DOHH2 (cell line): Measurements from ENCODE around the gene FOXB1.

ENCODE experiments used
- H3F3A ChIP-seq: fragments of 200-600 bp; sonication (generic), shearing (Covaris generic); 2 replicates; pipeline ENCODE4 v1.6.0; 2016; ENCODE audit warnings: antibody characterized with exemption, mild to moderate bottlenecking; ENCODE audit not compliant: control insufficient read depth, insufficient read depth
- H3K27ac ChIP-seq: fragments of 200-600 bp; sonication (generic); 2 replicates; pipeline ENCODE4 v1.5.1; 2014; ENCODE audit warnings: low read depth, mild to moderate bottlenecking, low read length, moderate library complexity
- H3K27me3 ChIP-seq: fragments of 200-600 bp; sonication (generic); 2 replicates; pipeline ENCODE4 v1.6.1; 2014; ENCODE audit warnings: mild to moderate bottlenecking, low read length, mixed read lengths; ENCODE audit not compliant: control insufficient read depth
- H3K36me3 ChIP-seq: fragments of 200-600 bp; sonication (generic); 2 replicates; pipeline ENCODE4 v1.6.1; 2014; ENCODE audit warnings: mild to moderate bottlenecking, low read length, moderate library complexity, mixed read lengths; ENCODE audit not compliant: control insufficient read depth
- H3K4me1 ChIP-seq: fragments of 200-600 bp; sonication (generic); 2 replicates; pipeline ENCODE4 v1.6.1; 2014; ENCODE audit warnings: mild to moderate bottlenecking, low read length, mixed read lengths; ENCODE audit not compliant: control insufficient read depth
- H3K4me2 ChIP-seq: fragments of 200-600 bp; sonication (generic); 2 replicates; pipeline ENCODE4 v1.6.0; 2014; ENCODE audit warnings: mild to moderate bottlenecking, low read length, moderate library complexity
- H3K4me3 ChIP-seq: fragments of 200-600 bp; sonication (generic); 2 replicates; pipeline ENCODE4 v1.5.1; 2014; ENCODE audit warnings: mild to moderate bottlenecking, low read length, mixed read lengths
- H3K79me2 ChIP-seq: fragments of 200-600 bp; sonication (generic); 2 replicates; pipeline ENCODE4 v1.6.1; 2014; ENCODE audit warnings: mild to moderate bottlenecking, low read length, mixed read lengths; ENCODE audit not compliant: control insufficient read depth
- H3K9me2 ChIP-seq: fragments of 200-600 bp; sonication (generic); replicated peaks from 2 replicates; pipeline ENCODE4 v1.6.1; 2014; ENCODE audit warnings: mild to moderate bottlenecking, low read length, mixed read lengths; ENCODE audit not compliant: control insufficient read depth
- H3K9me3 ChIP-seq: fragments of 200-600 bp; sonication (generic); 2 replicates; pipeline ENCODE4 v1.6.1; 2014; ENCODE audit warnings: antibody characterized with exemption, low read length, mixed read lengths; ENCODE audit not compliant: control insufficient read depth, insufficient read depth
- H4K20me1 ChIP-seq: fragments of 200-600 bp; sonication (generic); 2 replicates; pipeline ENCODE4 v1.6.0; 2014; ENCODE audit warnings: low read depth, mild to moderate bottlenecking, antibody characterized with exemption, low read length, moderate library complexity; ENCODE audit not compliant: control insufficient read depth, insufficient read depth
- EZH2phosphoT487 ChIP-seq: fragments of 200-600 bp; sonication (generic); IDR thresholded peaks from 2 replicates; pipeline ENCODE4 v1.6.1; 2017; ENCODE audit warnings: borderline replicate concordance, mild to moderate bottlenecking, antibody characterized with exemption, low read length, moderate library complexity, mixed read lengths
- TF ChIP-seq, protein P1 (sequence below): fragments of 200-600 bp; sonication (generic); IDR thresholded peaks from one replicate; pipeline ENCODE4 v1.5.1; 2014; ENCODE audit warnings: antibody characterized with exemption, mild to moderate bottlenecking, low read depth, low read length; ENCODE audit not compliant: poor library complexity, severe bottlenecking

Gene FOXB1

DNA sequence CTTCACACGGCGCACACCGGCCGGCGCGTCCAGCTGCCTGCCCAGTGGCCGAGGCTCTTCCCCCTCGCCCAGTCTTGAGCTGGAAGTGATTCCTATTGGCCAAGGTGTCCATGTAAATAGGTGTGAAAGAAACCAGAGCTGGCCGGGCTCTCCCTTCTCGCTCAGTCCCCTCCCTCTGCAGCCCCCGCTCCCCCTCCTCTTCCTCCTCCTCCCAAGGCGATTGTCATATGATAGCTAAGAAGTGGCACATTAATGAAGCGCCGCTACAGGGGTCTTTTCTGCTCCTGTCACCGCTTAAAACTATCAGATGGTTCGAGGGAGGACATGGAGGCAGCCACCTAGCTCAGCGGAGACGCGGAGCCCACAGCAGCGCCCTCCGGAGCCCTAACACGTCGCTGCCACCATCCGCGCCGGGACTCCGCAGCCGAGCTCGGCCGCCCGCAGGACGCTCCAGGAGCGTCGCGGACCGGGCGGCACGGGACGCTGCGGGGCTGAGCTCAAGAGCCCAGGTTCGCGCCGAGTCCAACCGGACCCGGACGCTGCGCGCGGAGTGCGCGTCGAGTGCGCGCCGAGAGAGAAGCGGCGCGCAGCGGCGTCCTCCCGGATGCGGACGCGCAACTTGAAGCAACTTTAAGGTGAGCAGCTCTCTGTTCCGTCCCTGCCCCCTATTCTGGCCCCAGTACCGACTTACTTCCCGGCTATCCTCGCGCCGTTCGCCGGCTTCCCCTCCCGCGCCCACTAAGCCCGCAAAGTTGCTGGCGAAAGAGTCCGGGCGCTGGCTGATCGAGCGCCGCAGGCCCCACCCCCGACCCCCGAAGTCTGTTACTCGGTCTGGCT, at the start of gene FOXB1:
FOXB1 (plus strand) TSS at position 303 of the 837 bp plus-strand sequence. CDS start 653 bp downstream, outside the sequence.
- Histone ChIP-seq H3K4me2 (no peak within 1 kb of the TSS), H3K4me1 (no peaks in the 10 kb centered on the region), H3K79me2 (no peaks in the 10 kb centered on the region), H3K27me3 (peaks cover 27% of the 10 kb centered on the region), H3K27ac (no peak within 1 kb of the TSS), H3K9me3 (no peaks in the 10 kb centered on the region), H3K9me2 (no peaks in the 10 kb centered on the region), H3K4me3 (no peak within 1 kb of the TSS), H3K36me3 (no peaks in the 10 kb centered on the region), H3F3A (no peaks in the 10 kb centered on the region), H4K20me1 (no peaks in the 10 kb centered on the region)
- TF ChIP-seq EZH2phosphoT487, result no peak
- TF ChIP-seq, protein P1, sequence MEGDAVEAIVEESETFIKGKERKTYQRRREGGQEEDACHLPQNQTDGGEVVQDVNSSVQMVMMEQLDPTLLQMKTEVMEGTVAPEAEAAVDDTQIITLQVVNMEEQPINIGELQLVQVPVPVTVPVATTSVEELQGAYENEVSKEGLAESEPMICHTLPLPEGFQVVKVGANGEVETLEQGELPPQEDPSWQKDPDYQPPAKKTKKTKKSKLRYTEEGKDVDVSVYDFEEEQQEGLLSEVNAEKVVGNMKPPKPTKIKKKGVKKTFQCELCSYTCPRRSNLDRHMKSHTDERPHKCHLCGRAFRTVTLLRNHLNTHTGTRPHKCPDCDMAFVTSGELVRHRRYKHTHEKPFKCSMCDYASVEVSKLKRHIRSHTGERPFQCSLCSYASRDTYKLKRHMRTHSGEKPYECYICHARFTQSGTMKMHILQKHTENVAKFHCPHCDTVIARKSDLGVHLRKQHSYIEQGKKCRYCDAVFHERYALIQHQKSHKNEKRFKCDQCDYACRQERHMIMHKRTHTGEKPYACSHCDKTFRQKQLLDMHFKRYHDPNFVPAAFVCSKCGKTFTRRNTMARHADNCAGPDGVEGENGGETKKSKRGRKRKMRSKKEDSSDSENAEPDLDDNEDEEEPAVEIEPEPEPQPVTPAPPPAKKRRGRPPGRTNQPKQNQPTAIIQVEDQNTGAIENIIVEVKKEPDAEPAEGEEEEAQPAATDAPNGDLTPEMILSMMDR, result no peak

DNA sequence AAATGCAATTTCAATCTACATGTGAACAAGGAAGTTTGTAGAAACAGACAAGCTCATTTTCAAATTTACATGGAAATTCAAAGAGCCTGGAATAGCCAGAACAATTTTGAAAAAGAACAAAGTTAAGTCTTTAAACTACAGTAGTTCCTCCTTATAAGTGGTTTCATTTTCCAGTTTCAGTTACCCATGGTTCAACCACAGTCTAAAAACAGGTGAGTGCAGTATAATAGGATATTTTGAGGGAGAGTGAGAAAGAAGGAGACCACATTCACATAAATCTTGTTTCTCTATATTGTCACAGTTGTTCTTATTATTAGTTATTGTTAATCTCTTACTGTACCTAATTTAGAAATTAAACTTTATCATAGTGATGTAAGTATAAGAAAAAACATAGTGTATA, 45.8 kb upstream of the FOXB1 start:
- H3K36me3 ChIP-seq, result no peaks in the 10 kb centered on the region

DNA sequence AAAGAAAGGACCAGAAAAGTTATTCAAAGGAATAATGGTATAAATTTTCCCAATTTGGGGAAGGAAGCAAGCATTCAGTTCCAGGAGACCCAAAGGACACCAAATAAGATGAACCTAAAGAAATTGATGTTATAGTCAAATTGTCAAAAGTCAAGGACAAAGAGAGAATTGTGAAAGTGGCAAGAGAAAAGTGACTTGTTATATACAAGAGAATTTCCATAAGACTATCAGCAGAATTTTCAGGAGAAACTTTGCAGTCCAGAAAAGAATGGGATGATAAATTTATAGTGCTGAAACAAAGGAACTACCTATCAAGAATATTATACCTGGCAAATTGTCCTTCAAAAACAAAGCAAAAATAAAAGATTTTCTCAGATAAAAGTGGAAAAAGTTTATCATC, 43.8 kb upstream of the FOXB1 start:
- no peak overlapping the region for H3K27ac ChIP-seq
- H3F3A ChIP-seq, result no peaks in the 10 kb centered on the region
- H3K36me3 ChIP-seq, result no peaks in the 10 kb centered on the region
- H3K9me2 ChIP-seq, result no peaks in the 10 kb centered on the region
- no peaks in the 10 kb centered on the region for H3K79me2 ChIP-seq
- no peaks in the 10 kb centered on the region for H3K27me3 ChIP-seq
- no peak overlapping the region for H3K4me3 ChIP-seq
- TF ChIP-seq, protein P1, result no peak
- no peak for TF ChIP-seq EZH2phosphoT487
- H3K4me2 ChIP-seq, result no peak overlapping the region
- H3K4me1 ChIP-seq, result no peaks in the 10 kb centered on the region
- no peaks in the 10 kb centered on the region; the same call in 1 of the 2 replicates for H3K9me3 ChIP-seq
- no peaks in the 10 kb centered on the region for H4K20me1 ChIP-seq

More for the DNA sequence above, 45.8 kb upstream of the FOXB1 start:
- Histone ChIP-seq H3K4me2 (no peak overlapping the region), H4K20me1 (no peaks in the 10 kb centered on the region), H3F3A (no peaks in the 10 kb centered on the region), H3K27ac (no peak overlapping the region), H3K9me3 (no peaks in the 10 kb centered on the region; the same call in 1 of the 2 replicates), H3K79me2 (no peaks in the 10 kb centered on the region), H3K9me2 (no peaks in the 10 kb centered on the region), H3K4me1 (no peaks in the 10 kb centered on the region), H3K4me3 (no peak overlapping the region), H3K27me3 (no peaks in the 10 kb centered on the region)
- TF ChIP-seq EZH2phosphoT487, result no peak
- TF ChIP-seq, protein P1, result no peak
